Left hindlimb (tissue), 1 donor: ENCODE results near the gene STRIP2.
"Not testable (repeated sequence)": the region's sequence is repeated elsewhere in the genome, so short reads cannot be mapped to it uniquely, and the experiment has no call there.

ENCODE experiments used
- DNase-seq: peaks from one replicate; pipeline ENCODE4 v3.0.0-alpha.2; 2018

The STRIP2 gene

DNA sequence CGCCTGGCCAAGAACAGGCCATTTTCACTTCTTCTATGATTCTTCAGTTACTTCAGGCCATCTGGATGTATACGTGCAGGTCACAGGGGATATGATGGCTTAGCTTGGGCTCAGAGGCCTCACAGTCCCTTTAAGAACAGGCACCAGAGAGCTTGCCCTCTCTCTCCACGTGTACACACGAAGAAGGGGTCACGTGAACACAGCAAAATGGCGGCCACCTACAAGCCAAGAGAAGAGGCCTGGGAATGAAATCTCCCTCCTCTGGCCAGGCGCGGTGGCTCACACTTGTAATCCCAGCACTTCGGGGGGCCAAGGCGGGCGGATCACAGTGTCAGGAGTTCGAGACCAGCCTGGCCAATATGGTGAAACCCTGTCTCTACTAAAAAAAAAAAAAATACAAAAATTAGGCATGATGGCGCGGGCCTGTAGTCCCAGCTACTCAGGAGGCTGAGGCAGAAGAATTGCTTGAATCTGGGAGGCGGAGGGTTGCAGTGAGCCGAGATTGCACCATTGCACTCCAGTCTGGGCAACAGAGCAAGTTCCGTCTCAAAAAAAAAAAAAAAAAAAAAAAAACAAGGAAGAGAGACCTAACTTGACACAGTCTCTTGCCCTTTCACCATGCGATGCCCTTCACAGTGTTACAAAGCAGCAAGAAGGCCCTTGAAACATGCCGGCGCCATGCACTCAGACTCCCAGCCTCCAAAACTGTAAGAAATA, 100.5 kb downstream of the STRIP2 start:
- DNase-seq, result not testable (repeated sequence)

DNA sequence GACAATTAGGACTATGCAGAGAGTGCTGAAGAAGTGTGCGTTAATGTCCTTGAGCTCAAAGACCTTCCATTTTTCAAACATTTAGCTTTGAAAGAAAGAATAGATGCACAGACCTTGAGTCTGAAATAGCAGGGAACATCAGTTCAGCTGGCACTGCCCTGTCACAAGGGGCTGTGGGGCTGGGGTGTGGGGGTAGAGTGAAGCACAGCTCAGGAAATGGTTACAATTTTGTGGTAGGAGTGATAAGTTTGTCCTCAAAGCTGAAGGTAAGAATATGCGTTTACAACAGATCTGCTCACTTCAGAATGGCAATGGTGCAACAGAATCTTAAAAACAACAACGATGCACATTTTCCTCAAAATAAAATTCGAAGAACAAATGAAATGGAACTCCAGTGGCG, 101.7 kb downstream of the STRIP2 start:
- no peak for DNase-seq

GRCh38 chr7:129536323-129536722, 102.1 kb downstream of the STRIP2 start:
- DNase-seq, result no peak
